GM18517 (cell line): ENCODE data around the gene PTPRO.

ENCODE experiments used
- ATAC-seq: cut with Tn5 transposase; IDR thresholded peaks from one replicate; pipeline ENCODE4 v1.9.1; 2021; ENCODE audit warnings: mild to moderate bottlenecking, moderate library complexity; ENCODE audit not compliant: unreplicated experiment

The PTPRO gene

GRCh38 chr12:15346488-15346887 is 24.2 kb downstream of the PTPRO start:
- no peak for ATAC-seq

GRCh38 chr12:15350643-15351042 is 28.3 kb downstream of the PTPRO start:
- ATAC-seq = no peak

GRCh38 chr12:15355766-15356165 is 33.5 kb downstream of the PTPRO start:
- no peak for ATAC-seq

- ATAC-seq = no peak
These were observed 34.6 kb downstream of the PTPRO start for GRCh38 chr12:15356951-15357364.

GRCh38 chr12:15364221-15365160 is 42.2 kb downstream of the PTPRO start:
- ATAC-seq = no peak

- ATAC-seq = no peak
These were observed 46.5 kb downstream of the PTPRO start for GRCh38 chr12:15368812-15369211.

GRCh38 chr12:15372352-15372751 is 50.0 kb downstream of the PTPRO start:
- no peak for ATAC-seq

- ATAC-seq = no peak
These were observed 65.5 kb downstream of the PTPRO start for GRCh38 chr12:15387772-15388171.

- no peak for ATAC-seq
These were observed 67.3 kb downstream of the PTPRO start for GRCh38 chr12:15389561-15389960.

- no peak for ATAC-seq
These were observed 70.7 kb downstream of the PTPRO start for GRCh38 chr12:15393037-15393436.

GRCh38 chr12:15393995-15394394 is 71.7 kb downstream of the PTPRO start:
- ATAC-seq = no peak

- no peak for ATAC-seq
These were observed 82.2 kb downstream of the PTPRO start for GRCh38 chr12:15404485-15404884.

- no peak for ATAC-seq
These were observed 83.3 kb downstream of the PTPRO start for GRCh38 chr12:15405606-15406005.

GRCh38 chr12:15407025-15407424 is 84.7 kb downstream of the PTPRO start:
- no peak for ATAC-seq

GRCh38 chr12:15411842-15412241 is 89.5 kb downstream of the PTPRO start:
- ATAC-seq = no peak

GRCh38 chr12:15417691-15418090 is 95.4 kb downstream of the PTPRO start:
- ATAC-seq = no peak

GRCh38 chr12:15423629-15424028 is 101.3 kb downstream of the PTPRO start:
- no peak for ATAC-seq

- no peak for ATAC-seq
These were observed 105.6 kb downstream of the PTPRO start for GRCh38 chr12:15427913-15428312.

- no peak for ATAC-seq
These were observed 106.3 kb downstream of the PTPRO start for GRCh38 chr12:15428632-15429031.

GRCh38 chr12:15429262-15429661 is 107.0 kb downstream of the PTPRO start:
- ATAC-seq = no peak

GRCh38 chr12:15435597-15435996 is 113.3 kb downstream of the PTPRO start:
- ATAC-seq = no peak

- ATAC-seq = no peak
These were observed 117.2 kb downstream of the PTPRO start for GRCh38 chr12:15439459-15439858.

- ATAC-seq = no peak
These were observed 120.7 kb downstream of the PTPRO start for GRCh38 chr12:15443050-15443449.
